ENCODE measurements around the gene MAP3K14.

Gene MAP3K14

GRCh38 chr17:45338996-45339535, 22.2 kb upstream of the MAP3K14 start:
- no peak for DNase-seq (ENCODE audit: low read depth, low spot score)

GRCh38 chr17:45338023-45338781, 21.4 kb upstream of the MAP3K14 start:
- no peak for DNase-seq (ENCODE audit: low read depth, low spot score)

- no peak for DNase-seq (ENCODE audit: low read depth, low spot score)
Observed at GRCh38 chr17:45336390-45337182, 19.8 kb upstream of the MAP3K14 start.

GRCh38 chr17:45335721-45336120, 18.9 kb upstream of the MAP3K14 start:
- DNase-seq (ENCODE audit: low read depth, low spot score): no peak

- DNase-seq (ENCODE audit: low read depth, low spot score): no peak
Observed at GRCh38 chr17:45334701-45335677, 18.2 kb upstream of the MAP3K14 start.

GRCh38 chr17:45334231-45334630, 17.4 kb upstream of the MAP3K14 start:
- no peak for DNase-seq (ENCODE audit: low read depth, low spot score)

GRCh38 chr17:45333702-45334092, 16.9 kb upstream of the MAP3K14 start:
- no peak for DNase-seq (ENCODE audit: low read depth, low spot score)

- DNase-seq (ENCODE audit: low read depth, low spot score): no peak
Observed at GRCh38 chr17:45332989-45333701, 16.3 kb upstream of the MAP3K14 start.

GRCh38 chr17:45332505-45332904, 15.7 kb upstream of the MAP3K14 start:
- no peak for DNase-seq (ENCODE audit: low read depth, low spot score)

- no peak for DNase-seq (ENCODE audit: low read depth, low spot score)
Observed at GRCh38 chr17:45326626-45327025, 9.8 kb upstream of the MAP3K14 start.

- DNase-seq (ENCODE audit: low read depth, low spot score): no peak
Observed at GRCh38 chr17:45325810-45326209, 9.0 kb upstream of the MAP3K14 start.

GRCh38 chr17:45324336-45324735, 7.5 kb upstream of the MAP3K14 start:
- DNase-seq (ENCODE audit: low read depth, low spot score): no peak

- DNase-seq (ENCODE audit: low read depth, low spot score): no peak
Observed at GRCh38 chr17:45322168-45322567, 5.3 kb upstream of the MAP3K14 start.

GRCh38 chr17:45320931-45321461, 4.2 kb upstream of the MAP3K14 start:
- no peak for DNase-seq (ENCODE audit: low read depth, low spot score)

GRCh38 chr17:45320349-45320930, 3.6 kb upstream of the MAP3K14 start:
- no peak for DNase-seq (ENCODE audit: low read depth, low spot score)

- no peak for DNase-seq (ENCODE audit: low read depth, low spot score)
Observed at GRCh38 chr17:45319239-45319703, 2.5 kb upstream of the MAP3K14 start.

GRCh38 chr17:45318561-45319230, 1.9 kb upstream of the MAP3K14 start:
- DNase-seq (ENCODE audit: low read depth, low spot score): no peak

- DNase-seq (ENCODE audit: low read depth, low spot score): peak; percentile 99
Observed at GRCh38 chr17:45317111-45317928, 500 bp upstream of the MAP3K14 start.

All from iPS DF 19.7 (cell line).